ENCODE results near the gene PRKCZ.
A peak's percentile ranks its signal among the peaks of the same experiment; 100 is the strongest.

The PRKCZ gene

DNA sequence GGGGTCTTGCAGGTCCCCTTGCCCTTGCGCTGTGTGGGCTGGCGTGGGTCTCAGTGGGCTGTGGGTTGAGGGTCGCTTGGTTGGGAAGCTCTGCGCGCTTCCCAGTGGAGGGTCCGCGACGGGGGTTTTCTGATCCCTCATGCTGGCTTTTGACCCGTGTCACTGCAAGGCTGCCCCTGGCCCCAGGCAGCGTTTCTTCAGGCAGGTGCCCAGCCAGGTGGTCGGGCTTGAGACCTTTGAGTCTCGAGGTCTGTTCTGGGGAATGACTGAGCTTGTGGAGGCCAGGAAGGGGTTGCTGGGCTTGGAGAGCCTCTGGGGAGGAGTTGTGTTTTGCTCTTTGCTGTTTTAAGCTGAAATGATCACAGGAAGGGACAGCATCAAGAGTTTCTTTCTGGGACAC is 183.3 kb downstream of the PRKCZ start:
- DNase-seq: peak; percentile 7

DNA sequence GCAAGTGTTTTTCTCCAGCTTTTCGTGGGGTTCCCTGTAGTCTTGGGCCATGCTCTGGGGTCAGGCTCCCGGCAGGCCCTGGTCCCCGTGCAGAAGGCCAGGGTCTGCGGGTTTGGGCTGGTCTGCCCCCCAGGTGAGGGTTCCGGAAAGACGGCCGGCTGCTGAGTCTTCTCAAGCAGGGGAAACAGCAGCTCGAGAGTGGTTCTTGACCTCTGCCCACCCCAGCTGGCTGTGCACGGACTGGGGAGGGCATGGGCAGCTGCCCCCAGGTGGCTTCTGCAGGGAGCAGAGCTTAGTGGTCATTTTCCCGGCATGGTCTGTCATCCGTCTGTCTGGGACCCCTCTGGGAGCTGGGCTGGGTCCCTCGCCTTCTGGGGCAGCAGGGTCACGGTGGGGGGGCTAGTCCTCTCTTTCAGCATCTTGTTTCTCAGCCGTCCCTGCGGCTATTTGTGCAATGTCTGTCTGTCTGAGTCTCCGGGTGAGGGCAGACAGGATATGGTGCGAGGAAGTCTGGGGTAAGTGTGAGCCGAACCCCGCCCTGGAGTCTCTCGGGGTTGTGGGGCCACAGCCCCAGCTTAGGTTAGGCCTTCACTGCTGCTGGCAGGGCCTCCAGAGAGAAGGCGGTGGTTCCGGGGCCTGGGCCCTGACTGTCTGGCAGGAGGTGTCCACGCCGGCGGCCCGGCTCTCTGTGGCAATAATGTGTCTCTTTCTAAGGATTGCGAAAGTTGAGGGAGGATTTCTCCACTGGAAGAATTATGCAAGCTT is 184.0 kb downstream of the PRKCZ start:
- peak; percentile 86 for DNase-seq

DNA sequence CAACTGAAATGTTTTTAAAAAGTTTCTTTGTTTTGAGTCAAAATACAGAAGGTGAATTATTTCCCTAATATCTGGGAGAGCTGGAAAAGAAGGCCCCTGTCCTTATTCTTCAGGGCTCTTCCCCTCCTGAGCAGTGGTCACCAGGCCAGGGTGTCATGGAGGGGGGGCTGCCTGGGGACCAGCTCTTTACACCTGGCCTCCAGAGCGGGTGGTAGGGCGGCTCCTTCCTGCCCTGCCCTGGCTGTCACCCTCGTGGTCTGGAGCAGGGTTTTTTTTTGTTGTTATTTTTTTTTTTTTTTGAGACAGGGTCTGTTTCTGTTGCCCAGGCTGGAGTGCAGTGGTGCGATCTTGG is 184.5 kb downstream of the PRKCZ start:
- peak; percentile 49 for DNase-seq
